H1 (cell line): ENCODE measurements around the gene TAOK1. TPM values are rescaled to one million over a fixed set of nuclear protein-coding genes. Genes with fewer than 3 reads are reported as not detected.

Experiments
- polyA plus RNA-seq, 7 experiments: library from polyadenylated mRNA; depleted of rRNA in 3 of 7; stranded (reverse) in 5 of 7; unstranded in 2 of 7; fragments of >200 nt in 5 of 7; fragments of 200-250 nt in 2 of 7; gene quantifications; 1 replicate in 5 of 7; 2 replicates in 1 of 7; 4 replicates in 1 of 7; pipeline versions ENCODE4 v1.2.1 to v1.2.3, GENCODE V29; 2011 to 2013; ENCODE audit warnings: missing spikeins in 2 of 7, mixed read lengths in 2 of 7
- total RNA-seq: library from RNA; stranded (reverse); fragmentation: NEBNext Ultra II Directional; extraction: Animal tissue kit (Norgen Biotek cat#: 25700); gene quantifications from 2 replicates; pipeline ENCODE4 v1.2.1, GENCODE V29; 2021
- TF ChIP-seq, protein P1 (sequence below): fragments of 300-600 bp; sonication (generic); IDR thresholded peaks from 2 replicates; pipeline ENCODE4 v1.7.1; 2012; ENCODE audit warnings: low read length, moderate library complexity, mild to moderate bottlenecking, inconsistent platforms; ENCODE audit not compliant: insufficient replicate concordance

The TAOK1 gene
- total and polyA plus RNA-seq, 2 of the 8 experiments (the other 6 are each of a cell fraction or from before 2014, with no cell fraction given), result 12.2 to 90.6 TPM

DNA sequence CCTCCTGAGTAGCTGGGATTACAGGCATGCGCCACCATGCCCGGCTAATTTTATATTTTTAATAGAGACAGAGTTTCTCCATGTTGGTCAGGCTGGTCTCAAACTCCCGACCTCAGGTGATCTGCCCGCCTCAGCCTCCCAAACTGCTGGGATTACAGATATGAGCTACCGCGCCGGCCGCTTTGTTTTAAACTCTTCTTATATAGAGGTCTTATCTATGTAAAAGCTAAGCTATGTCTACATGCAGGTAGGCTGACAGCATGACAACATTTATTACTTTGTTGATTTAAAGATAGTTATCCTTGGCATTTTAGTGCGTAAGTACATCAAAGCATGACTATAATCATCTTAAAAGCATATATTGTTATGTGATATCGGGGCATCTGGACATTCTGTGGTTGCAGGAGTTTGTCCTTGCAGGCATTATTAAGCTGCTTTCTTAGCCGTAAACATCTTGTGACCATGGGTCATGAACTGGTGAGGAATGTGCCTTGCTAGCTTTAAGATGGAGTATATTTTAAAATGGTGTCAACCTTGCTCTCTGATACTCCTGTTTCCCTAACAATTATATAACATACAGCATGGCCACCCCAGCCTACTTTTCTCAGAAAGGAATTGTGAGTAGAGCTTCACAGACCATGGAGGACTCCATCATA is 45.8 kb upstream of the TAOK1 start (continued):
- TF ChIP-seq, protein P1, sequence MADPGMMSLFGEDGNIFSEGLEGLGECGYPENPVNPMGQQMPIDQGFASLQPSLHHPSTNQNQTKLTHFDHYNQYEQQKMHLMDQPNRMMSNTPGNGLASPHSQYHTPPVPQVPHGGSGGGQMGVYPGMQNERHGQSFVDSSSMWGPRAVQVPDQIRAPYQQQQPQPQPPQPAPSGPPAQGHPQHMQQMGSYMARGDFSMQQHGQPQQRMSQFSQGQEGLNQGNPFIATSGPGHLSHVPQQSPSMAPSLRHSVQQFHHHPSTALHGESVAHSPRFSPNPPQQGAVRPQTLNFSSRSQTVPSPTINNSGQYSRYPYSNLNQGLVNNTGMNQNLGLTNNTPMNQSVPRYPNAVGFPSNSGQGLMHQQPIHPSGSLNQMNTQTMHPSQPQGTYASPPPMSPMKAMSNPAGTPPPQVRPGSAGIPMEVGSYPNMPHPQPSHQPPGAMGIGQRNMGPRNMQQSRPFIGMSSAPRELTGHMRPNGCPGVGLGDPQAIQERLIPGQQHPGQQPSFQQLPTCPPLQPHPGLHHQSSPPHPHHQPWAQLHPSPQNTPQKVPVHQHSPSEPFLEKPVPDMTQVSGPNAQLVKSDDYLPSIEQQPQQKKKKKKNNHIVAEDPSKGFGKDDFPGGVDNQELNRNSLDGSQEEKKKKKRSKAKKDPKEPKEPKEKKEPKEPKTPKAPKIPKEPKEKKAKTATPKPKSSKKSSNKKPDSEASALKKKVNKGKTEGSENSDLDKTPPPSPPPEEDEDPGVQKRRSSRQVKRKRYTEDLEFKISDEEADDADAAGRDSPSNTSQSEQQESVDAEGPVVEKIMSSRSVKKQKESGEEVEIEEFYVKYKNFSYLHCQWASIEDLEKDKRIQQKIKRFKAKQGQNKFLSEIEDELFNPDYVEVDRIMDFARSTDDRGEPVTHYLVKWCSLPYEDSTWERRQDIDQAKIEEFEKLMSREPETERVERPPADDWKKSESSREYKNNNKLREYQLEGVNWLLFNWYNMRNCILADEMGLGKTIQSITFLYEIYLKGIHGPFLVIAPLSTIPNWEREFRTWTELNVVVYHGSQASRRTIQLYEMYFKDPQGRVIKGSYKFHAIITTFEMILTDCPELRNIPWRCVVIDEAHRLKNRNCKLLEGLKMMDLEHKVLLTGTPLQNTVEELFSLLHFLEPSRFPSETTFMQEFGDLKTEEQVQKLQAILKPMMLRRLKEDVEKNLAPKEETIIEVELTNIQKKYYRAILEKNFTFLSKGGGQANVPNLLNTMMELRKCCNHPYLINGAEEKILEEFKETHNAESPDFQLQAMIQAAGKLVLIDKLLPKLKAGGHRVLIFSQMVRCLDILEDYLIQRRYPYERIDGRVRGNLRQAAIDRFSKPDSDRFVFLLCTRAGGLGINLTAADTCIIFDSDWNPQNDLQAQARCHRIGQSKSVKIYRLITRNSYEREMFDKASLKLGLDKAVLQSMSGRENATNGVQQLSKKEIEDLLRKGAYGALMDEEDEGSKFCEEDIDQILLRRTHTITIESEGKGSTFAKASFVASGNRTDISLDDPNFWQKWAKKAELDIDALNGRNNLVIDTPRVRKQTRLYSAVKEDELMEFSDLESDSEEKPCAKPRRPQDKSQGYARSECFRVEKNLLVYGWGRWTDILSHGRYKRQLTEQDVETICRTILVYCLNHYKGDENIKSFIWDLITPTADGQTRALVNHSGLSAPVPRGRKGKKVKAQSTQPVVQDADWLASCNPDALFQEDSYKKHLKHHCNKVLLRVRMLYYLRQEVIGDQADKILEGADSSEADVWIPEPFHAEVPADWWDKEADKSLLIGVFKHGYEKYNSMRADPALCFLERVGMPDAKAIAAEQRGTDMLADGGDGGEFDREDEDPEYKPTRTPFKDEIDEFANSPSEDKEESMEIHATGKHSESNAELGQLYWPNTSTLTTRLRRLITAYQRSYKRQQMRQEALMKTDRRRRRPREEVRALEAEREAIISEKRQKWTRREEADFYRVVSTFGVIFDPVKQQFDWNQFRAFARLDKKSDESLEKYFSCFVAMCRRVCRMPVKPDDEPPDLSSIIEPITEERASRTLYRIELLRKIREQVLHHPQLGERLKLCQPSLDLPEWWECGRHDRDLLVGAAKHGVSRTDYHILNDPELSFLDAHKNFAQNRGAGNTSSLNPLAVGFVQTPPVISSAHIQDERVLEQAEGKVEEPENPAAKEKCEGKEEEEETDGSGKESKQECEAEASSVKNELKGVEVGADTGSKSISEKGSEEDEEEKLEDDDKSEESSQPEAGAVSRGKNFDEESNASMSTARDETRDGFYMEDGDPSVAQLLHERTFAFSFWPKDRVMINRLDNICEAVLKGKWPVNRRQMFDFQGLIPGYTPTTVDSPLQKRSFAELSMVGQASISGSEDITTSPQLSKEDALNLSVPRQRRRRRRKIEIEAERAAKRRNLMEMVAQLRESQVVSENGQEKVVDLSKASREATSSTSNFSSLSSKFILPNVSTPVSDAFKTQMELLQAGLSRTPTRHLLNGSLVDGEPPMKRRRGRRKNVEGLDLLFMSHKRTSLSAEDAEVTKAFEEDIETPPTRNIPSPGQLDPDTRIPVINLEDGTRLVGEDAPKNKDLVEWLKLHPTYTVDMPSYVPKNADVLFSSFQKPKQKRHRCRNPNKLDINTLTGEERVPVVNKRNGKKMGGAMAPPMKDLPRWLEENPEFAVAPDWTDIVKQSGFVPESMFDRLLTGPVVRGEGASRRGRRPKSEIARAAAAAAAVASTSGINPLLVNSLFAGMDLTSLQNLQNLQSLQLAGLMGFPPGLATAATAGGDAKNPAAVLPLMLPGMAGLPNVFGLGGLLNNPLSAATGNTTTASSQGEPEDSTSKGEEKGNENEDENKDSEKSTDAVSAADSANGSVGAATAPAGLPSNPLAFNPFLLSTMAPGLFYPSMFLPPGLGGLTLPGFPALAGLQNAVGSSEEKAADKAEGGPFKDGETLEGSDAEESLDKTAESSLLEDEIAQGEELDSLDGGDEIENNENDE, result no peak
